ENCODE data around the gene OXSR1. TPM values are rescaled to one million over a fixed set of nuclear protein-coding genes. Genes with fewer than 3 reads are reported as not detected.

OXSR1 gene
- total and polyA plus RNA-seq, 2 experiments from 2014 or later = 20.6 to 34.1 TPM

DNA sequence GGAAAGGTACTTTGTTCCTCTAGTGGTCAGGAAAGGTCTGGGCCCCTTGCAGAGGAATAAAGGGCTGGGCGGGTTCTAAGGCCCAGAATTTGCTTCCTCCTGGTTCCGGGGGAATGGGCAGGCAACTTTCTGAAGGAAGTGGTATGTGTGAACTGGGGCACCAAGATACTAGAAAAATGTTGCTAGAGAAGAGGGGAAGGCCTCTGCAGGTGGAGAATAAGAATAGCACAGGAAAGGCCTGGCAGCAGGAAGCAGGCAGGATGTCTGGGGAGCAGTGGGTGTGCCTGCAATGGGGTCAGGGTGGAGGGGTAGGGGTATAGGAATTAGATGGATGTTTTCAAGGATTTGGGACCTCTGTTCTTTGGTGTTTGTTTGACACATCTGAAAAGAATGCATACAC lies 102.3 kb downstream of the OXSR1 start:
- H3K9me3 ChIP-seq (ENCODE audit: low read depth) = no peaks in the 10 kb centered on the region
- no peak for DNase-seq (ENCODE audit: low read depth in 1 of 2, low spot score in 1 of 2)

DNA sequence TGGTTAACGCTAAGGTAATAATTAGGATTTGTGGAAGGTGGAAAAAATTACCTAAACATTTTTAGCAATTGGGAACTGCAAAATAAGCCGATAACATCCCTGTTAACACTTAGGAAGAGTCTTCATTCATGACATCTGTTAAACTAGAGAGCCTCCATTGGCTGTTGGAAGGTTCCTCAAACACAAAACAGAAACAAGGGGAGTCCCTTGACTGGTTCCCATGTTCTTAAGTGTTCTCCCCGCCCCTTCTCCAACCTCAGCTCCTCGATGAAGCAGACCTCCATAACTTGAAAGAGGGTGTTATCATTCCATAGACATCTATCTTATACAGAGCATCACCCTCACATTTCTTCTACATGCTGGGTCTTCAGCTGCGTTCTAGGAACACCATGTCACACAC lies 102.8 kb downstream of the OXSR1 start:
- H3K4me3 ChIP-seq = no peak overlapping the region
- peaks cover 18% of the 10 kb centered on the region for H3K4me1 ChIP-seq (ENCODE audit: low read depth)
- H3K27ac ChIP-seq = no peak overlapping the region
- H3K36me3 ChIP-seq = no peaks in the 10 kb centered on the region
- H3K9me3 ChIP-seq (ENCODE audit: low read depth) = no peaks in the 10 kb centered on the region
- DNase-seq (ENCODE audit: low read depth in 1 of 2, low spot score in 1 of 2) = no peak
- TF ChIP-seq, protein P1, sequence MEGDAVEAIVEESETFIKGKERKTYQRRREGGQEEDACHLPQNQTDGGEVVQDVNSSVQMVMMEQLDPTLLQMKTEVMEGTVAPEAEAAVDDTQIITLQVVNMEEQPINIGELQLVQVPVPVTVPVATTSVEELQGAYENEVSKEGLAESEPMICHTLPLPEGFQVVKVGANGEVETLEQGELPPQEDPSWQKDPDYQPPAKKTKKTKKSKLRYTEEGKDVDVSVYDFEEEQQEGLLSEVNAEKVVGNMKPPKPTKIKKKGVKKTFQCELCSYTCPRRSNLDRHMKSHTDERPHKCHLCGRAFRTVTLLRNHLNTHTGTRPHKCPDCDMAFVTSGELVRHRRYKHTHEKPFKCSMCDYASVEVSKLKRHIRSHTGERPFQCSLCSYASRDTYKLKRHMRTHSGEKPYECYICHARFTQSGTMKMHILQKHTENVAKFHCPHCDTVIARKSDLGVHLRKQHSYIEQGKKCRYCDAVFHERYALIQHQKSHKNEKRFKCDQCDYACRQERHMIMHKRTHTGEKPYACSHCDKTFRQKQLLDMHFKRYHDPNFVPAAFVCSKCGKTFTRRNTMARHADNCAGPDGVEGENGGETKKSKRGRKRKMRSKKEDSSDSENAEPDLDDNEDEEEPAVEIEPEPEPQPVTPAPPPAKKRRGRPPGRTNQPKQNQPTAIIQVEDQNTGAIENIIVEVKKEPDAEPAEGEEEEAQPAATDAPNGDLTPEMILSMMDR (IDR thresholded peaks at IDR 0.05; ENCODE audit: low read depth, low read length) = no peak
- peaks cover 9% of the 10 kb centered on the region for H3K27me3 ChIP-seq

More for the DNA sequence above, 102.3 kb downstream of the OXSR1 start:
- TF ChIP-seq, protein P1 (IDR thresholded peaks at IDR 0.05; ENCODE audit: low read depth, low read length) = no peak
- peaks cover 18% of the 10 kb centered on the region for H3K4me1 ChIP-seq (ENCODE audit: low read depth)
- H3K27ac ChIP-seq = no peak overlapping the region
- H3K4me3 ChIP-seq = no peak overlapping the region
- H3K36me3 ChIP-seq = no peaks in the 10 kb centered on the region
- peaks cover 9% of the 10 kb centered on the region for H3K27me3 ChIP-seq

DNA sequence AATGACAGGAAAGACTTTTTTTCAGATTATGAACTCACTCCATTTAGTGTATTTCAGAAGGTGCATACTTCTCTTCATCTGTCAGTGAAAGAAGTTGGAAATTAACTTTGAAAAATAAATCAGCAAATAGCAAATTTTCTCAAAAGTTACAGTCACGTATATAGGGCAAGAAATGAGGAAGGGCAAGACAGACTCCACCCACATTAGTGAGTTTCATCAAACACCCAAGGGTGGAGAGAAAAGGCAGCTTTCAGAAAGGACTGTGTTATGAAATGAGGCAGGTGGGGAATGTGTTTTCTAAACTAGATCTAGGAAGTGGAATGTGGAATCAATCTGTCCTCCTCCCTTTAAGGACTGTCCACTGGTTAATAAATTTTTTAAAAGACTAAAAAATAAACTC lies 103.2 kb downstream of the OXSR1 start:
- no peaks in the 10 kb centered on the region for H3K9me3 ChIP-seq (ENCODE audit: low read depth)
- H3K36me3 ChIP-seq = no peaks in the 10 kb centered on the region
- no peak overlapping the region for H3K27ac ChIP-seq
- TF ChIP-seq, protein P1 (IDR thresholded peaks at IDR 0.05; ENCODE audit: low read depth, low read length) = no peak
- DNase-seq (ENCODE audit: low read depth in 1 of 2, low spot score in 1 of 2) = no peak
- H3K27me3 ChIP-seq = peaks cover 9% of the 10 kb centered on the region
- peaks cover 17% of the 10 kb centered on the region for H3K4me1 ChIP-seq (ENCODE audit: low read depth)
- H3K4me3 ChIP-seq = no peak overlapping the region

DNA sequence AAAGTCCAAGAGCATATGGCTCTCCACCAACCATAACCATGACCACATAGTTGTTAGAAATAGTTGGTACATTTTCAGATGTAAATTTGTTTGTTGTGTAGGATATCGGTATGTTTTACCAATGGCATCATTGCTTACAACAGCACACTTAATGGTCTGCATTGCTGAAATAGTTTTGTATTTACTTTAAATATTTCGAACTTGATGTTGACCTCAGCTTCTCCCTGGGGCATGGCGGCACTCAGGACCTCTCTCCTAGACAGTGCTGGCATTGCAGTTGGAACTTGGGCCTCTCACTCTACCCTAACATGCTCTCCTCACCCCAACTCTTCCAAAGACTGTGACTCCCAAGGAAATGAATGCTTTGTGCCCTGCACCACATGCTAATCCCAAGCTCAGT lies 105.3 kb downstream of the OXSR1 start:
- Histone ChIP-seq H3K9me3 (ENCODE audit: low read depth) (no peaks in the 10 kb centered on the region), H3K4me1 (ENCODE audit: low read depth) (no peaks in the 10 kb centered on the region), H3K4me3 (no peak overlapping the region), H3K36me3 (no peaks in the 10 kb centered on the region), H3K27me3 (peaks cover 9% of the 10 kb centered on the region), H3K27ac (no peak overlapping the region)
- no peak for DNase-seq (ENCODE audit: low read depth in 1 of 2, low spot score in 1 of 2)
- TF ChIP-seq, protein P1 (IDR thresholded peaks at IDR 0.05; ENCODE audit: low read depth, low read length) = no peak

DNA sequence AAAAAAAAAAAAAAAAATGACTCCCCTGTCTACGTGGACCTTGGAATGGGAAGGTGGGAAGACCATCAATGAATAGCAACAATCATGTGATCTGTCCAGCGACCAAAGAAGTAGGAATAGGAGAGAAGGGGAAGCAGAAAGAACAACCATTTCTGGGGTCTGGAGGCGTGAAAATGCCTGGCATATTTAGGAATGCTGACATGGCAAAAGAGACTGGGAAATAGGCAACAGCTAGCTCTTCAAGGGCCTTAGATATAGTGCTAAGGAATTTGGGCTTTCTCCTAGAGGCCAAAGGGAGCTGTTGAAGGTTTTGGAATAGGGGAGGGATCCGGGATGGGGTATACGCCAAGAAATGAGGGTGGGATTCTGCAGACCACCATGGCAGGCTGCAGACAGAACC lies 106.2 kb downstream of the OXSR1 start:
- no peak for DNase-seq (ENCODE audit: low read depth in 1 of 2, low spot score in 1 of 2)
- Histone ChIP-seq H3K27me3 (peaks cover 3% of the 10 kb centered on the region), H3K4me3 (no peak overlapping the region), H3K27ac (no peak overlapping the region), H3K36me3 (no peaks in the 10 kb centered on the region), H3K4me1 (ENCODE audit: low read depth) (no peaks in the 10 kb centered on the region), H3K9me3 (ENCODE audit: low read depth) (no peaks in the 10 kb centered on the region)
- TF ChIP-seq, protein P1 (IDR thresholded peaks at IDR 0.05; ENCODE audit: low read depth, low read length) = no peak

Measured in cardiac muscle cell (in vitro differentiated cells and primary cell).